OCI-LY1 (cell line): ENCODE measurements around the gene TMEM242.

Source experiments
- H2AFZ ChIP-seq: fragments of 200-600 bp; sonication (generic), shearing (Covaris generic); 2 replicates; pipeline ENCODE4 v1.6.0; 2014; ENCODE audit warnings: antibody characterized with exemption, mild to moderate bottlenecking, low read length
- H3F3A ChIP-seq: fragments of 200-600 bp; sonication (generic), shearing (Covaris generic); 2 replicates; pipeline ENCODE4 v1.6.0; 2014; ENCODE audit warnings: mild to moderate bottlenecking, antibody characterized with exemption, low read length, moderate library complexity; ENCODE audit not compliant: insufficient read depth
- H3K27ac ChIP-seq: fragments of 200-600 bp; sonication (generic); 2 replicates; pipeline ENCODE4 v1.5.1; 2014; ENCODE audit warnings: low read length, mixed run types, mild to moderate bottlenecking, low read depth; ENCODE audit not compliant: poor library complexity, severe bottlenecking
- H3K27me3 ChIP-seq: fragments of 200-600 bp; sonication (generic); 2 replicates; pipeline ENCODE4 v1.6.0; 2014; ENCODE audit warnings: antibody characterized with exemption, mild to moderate bottlenecking, low read length, moderate library complexity; ENCODE audit not compliant: insufficient read depth
- H3K36me3 ChIP-seq: fragments of 200-600 bp; sonication (generic); 2 replicates; pipeline ENCODE4 v1.6.1; 2014; ENCODE audit warnings: mild to moderate bottlenecking, antibody characterized with exemption, low read length, moderate library complexity, mixed read lengths; ENCODE audit not compliant: insufficient read depth
- H3K4me1 ChIP-seq: fragments of 200-600 bp; sonication (generic); 2 replicates; pipeline ENCODE4 v1.5.1; 2014; ENCODE audit warnings: mild to moderate bottlenecking, low read length, moderate library complexity; ENCODE audit not compliant: insufficient read depth, severe bottlenecking
- H3K4me2 ChIP-seq: fragments of 200-600 bp; sonication (generic), shearing (Covaris generic); 2 replicates; pipeline ENCODE4 v1.6.1; 2014; ENCODE audit warnings: low read length
- H3K4me3 ChIP-seq: fragments of 200-600 bp; sonication (generic); 2 replicates; pipeline ENCODE4 v1.5.1; 2014; ENCODE audit warnings: low read length, low read depth, mild to moderate bottlenecking, mixed read lengths; ENCODE audit not compliant: poor library complexity, severe bottlenecking
- H3K79me2 ChIP-seq: fragments of 200-600 bp; shearing (Covaris generic); 2 replicates; pipeline ENCODE4 v1.6.1; 2016; ENCODE audit warnings: mixed run types, low read length, mixed read lengths; ENCODE audit not compliant: insufficient read depth
- H3K9ac ChIP-seq: fragments of 200-600 bp; sonication (generic), shearing (Covaris generic); 2 replicates; pipeline ENCODE4 v1.6.1; 2014; ENCODE audit warnings: mild to moderate bottlenecking, low read length, mixed read lengths
- H3K9me2 ChIP-seq: fragments of 200-600 bp; sonication (generic), shearing (Covaris generic); 2 replicates; pipeline ENCODE4 v1.6.1; 2014; ENCODE audit warnings: low read depth, mild to moderate bottlenecking, low read length, mixed read lengths
- H3K9me3 ChIP-seq: fragments of 200-600 bp; shearing (Covaris generic); 2 replicates; pipeline ENCODE4 v1.6.1; 2014; ENCODE audit warnings: low read length, mixed read lengths
- H4K20me1 ChIP-seq: fragments of 200-600 bp; sonication (generic), shearing (Covaris generic); 2 replicates; pipeline ENCODE4 v1.6.0; 2016; ENCODE audit warnings: mild to moderate bottlenecking, low read length; ENCODE audit not compliant: insufficient read depth
- EZH2 ChIP-seq: fragments of 200-600 bp; sonication (generic), shearing (Covaris generic); IDR thresholded peaks from 2 replicates; pipeline ENCODE4 v1.8.0; 2017; ENCODE audit warnings: borderline replicate concordance, mixed run types, mild to moderate bottlenecking, antibody characterized with exemption, low read length, moderate library complexity, mixed read lengths
- TF ChIP-seq, protein P1 (sequence below): fragments of 200-600 bp; sonication (generic), shearing (Covaris generic); IDR thresholded peaks from 2 replicates; pipeline ENCODE4 v1.5.1; 2017; ENCODE audit warnings: mild to moderate bottlenecking, antibody characterized with exemption, low read length, moderate library complexity, mixed read lengths

TMEM242 gene

DNA sequence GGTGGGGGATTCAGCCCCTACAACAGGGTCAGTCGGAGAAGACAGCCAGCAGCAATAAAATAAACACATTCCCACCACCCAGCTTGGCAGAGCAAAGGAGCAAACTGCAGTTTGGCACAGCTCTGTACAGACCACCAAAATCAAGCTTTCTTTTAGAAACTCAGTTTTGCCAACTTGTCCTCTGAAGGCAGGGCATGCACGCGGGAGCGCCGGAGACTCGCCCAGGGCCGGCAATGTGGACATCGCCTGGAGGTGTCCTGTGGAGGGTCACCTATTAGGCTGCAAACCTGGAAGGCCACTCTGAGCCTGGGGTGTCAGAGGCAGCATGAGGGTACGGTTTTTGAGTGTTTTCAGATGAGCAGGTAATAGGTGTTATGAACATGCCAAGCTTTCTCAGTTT lies 34.7 kb downstream of the TMEM242 start:
- peaks cover 3% of the 10 kb centered on the region for H3K36me3 ChIP-seq
- H3K4me3 ChIP-seq: no peak overlapping the region
- H2AFZ ChIP-seq: no peak overlapping the region
- H3F3A ChIP-seq: no peaks in the 10 kb centered on the region
- no peak overlapping the region for H3K4me2 ChIP-seq
- no peaks in the 10 kb centered on the region for H3K9me3 ChIP-seq
- H3K27me3 ChIP-seq: no peaks in the 10 kb centered on the region
- no peak overlapping the region for H3K9ac ChIP-seq
- no peaks in the 10 kb centered on the region for H3K9me2 ChIP-seq
- no peaks in the 10 kb centered on the region for H3K4me1 ChIP-seq
- TF ChIP-seq EZH2: no peak
- TF ChIP-seq, protein P1, sequence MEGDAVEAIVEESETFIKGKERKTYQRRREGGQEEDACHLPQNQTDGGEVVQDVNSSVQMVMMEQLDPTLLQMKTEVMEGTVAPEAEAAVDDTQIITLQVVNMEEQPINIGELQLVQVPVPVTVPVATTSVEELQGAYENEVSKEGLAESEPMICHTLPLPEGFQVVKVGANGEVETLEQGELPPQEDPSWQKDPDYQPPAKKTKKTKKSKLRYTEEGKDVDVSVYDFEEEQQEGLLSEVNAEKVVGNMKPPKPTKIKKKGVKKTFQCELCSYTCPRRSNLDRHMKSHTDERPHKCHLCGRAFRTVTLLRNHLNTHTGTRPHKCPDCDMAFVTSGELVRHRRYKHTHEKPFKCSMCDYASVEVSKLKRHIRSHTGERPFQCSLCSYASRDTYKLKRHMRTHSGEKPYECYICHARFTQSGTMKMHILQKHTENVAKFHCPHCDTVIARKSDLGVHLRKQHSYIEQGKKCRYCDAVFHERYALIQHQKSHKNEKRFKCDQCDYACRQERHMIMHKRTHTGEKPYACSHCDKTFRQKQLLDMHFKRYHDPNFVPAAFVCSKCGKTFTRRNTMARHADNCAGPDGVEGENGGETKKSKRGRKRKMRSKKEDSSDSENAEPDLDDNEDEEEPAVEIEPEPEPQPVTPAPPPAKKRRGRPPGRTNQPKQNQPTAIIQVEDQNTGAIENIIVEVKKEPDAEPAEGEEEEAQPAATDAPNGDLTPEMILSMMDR: no peak
- H3K27ac ChIP-seq: no peak overlapping the region
- no peaks in the 10 kb centered on the region for H4K20me1 ChIP-seq
- H3K79me2 ChIP-seq: no peaks in the 10 kb centered on the region

DNA sequence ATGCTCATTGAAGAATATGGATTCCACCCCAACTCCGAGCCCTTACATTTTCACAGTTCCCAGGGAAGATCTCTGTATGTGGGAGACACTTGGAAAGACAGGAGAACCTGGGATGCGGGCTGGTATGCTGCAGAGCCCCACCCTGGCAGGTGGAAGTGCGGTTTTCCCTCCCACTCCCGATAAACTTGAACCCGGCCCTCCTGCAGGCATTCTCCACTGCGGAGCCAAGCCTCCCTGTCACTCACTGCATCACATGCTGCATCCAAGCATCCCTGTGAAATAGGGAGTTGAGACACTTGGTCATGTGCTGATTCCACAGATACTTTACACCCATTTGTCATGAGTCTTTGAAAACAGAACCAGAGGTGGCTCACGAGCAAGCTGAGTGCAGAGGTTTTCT lies 35.4 kb downstream of the TMEM242 start:
- no peaks in the 10 kb centered on the region for H3K4me1 ChIP-seq
- H3K27ac ChIP-seq: no peak overlapping the region
- H2AFZ ChIP-seq: no peak overlapping the region
- TF ChIP-seq, protein P1: no peak
- no peak for TF ChIP-seq EZH2
- no peaks in the 10 kb centered on the region for H4K20me1 ChIP-seq
- H3K9ac ChIP-seq: no peak overlapping the region
- peaks cover 3% of the 10 kb centered on the region for H3K36me3 ChIP-seq
- no peaks in the 10 kb centered on the region for H3K27me3 ChIP-seq
- H3K9me2 ChIP-seq: no peaks in the 10 kb centered on the region
- no peaks in the 10 kb centered on the region for H3K9me3 ChIP-seq
- H3K4me3 ChIP-seq: no peak overlapping the region
- no peaks in the 10 kb centered on the region for H3K79me2 ChIP-seq
- H3K4me2 ChIP-seq: no peak overlapping the region
- H3F3A ChIP-seq: no peaks in the 10 kb centered on the region

DNA sequence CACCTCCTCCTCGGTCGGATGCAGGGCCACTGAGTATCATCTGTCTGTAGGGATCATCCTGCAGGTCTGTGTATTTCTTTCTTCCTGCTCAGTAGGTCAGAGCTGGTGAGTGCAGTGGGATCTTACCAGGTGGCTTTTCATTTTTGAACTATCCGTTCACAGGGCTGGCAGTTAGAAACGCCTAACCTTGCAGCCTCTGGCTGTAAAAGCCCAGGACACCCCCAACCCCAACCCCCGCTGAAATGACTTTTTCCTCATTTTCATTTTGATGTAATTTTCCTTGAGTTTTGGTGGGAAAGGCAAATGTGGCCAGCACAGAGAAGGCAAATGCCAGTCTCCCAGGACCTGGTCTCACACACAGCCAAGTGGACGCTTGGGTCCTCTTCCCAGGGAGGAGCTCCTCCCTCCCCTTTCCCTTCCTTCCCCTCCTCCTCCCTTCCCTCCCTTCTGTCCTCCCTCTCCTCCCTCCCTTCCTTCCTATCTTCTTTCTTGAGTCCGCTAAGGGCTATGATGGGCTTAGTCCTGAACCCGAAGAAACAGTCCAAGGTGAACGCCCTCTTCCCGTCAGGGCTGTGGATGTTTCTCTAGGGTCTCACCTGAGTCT lies 36.0 kb downstream of the TMEM242 start:
- no peaks in the 10 kb centered on the region for H3K9me3 ChIP-seq
- H3K4me1 ChIP-seq: no peaks in the 10 kb centered on the region
- no peaks in the 10 kb centered on the region for H4K20me1 ChIP-seq
- H3K4me2 ChIP-seq: no peak overlapping the region
- no peak for TF ChIP-seq EZH2
- TF ChIP-seq, protein P1: no peak
- H3K27me3 ChIP-seq: no peaks in the 10 kb centered on the region
- H3K9me2 ChIP-seq: no peaks in the 10 kb centered on the region
- H3K79me2 ChIP-seq: no peaks in the 10 kb centered on the region
- no peak overlapping the region for H3K4me3 ChIP-seq
- H3K27ac ChIP-seq: no peak overlapping the region
- H2AFZ ChIP-seq: no peak overlapping the region
- H3K36me3 ChIP-seq: no peaks in the 10 kb centered on the region; the same call in 1 of the 2 replicates
- no peaks in the 10 kb centered on the region for H3F3A ChIP-seq
- no peak overlapping the region for H3K9ac ChIP-seq
